Activated gamma-delta T cell treated with anti-CD3 and anti-CD28 coated beads, Interleukin-2, amount 50 U/mL, for 16 hours (primary cell): ENCODE data around the gene NFYB.
"Not testable (repeated sequence)": the region's sequence is repeated elsewhere in the genome, so short reads cannot be mapped to it uniquely, and the experiment has no call there.

Experiments
- DNase-seq: peaks from one replicate; pipeline ENCODE4 v3.0.0-alpha.2; 2020; ENCODE audit warnings: low read depth

The NFYB gene

DNA sequence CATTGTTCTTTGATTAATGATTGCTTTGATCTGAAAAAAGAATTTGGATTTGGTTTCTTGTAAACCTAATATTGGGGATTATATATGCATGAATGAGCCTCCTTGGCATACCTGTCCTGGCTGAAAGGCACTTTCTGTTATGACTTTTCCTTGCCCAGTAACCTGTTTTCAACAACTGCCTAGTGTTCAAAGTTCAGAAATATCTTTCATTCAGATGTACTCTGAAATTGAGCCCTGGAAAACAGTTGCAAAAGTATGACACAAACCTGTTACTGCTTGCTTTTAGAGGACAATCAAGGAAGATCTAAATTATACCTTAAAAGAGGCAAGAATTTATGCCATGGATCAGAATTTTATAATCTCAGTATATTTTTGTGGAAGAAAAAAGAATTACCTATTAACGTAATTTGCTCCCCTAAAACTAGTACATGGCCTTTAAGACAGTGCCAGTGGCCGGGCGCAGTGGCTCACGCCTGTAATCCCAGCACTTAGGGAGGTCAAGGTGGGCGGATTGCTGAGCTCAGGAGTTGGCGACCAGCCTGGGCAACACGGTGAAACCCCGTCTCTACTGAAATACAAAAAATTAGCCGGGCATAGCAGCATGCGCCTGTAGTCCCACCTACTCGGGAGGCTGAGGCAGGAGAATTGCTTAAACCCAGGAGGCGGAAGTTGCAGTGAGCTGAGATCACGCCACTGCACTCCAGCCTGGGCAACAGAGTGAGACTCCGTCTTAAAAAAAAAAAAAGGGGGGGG lies 23.0 kb downstream of the NFYB start:
- DNase-seq = not testable (repeated sequence)

DNA sequence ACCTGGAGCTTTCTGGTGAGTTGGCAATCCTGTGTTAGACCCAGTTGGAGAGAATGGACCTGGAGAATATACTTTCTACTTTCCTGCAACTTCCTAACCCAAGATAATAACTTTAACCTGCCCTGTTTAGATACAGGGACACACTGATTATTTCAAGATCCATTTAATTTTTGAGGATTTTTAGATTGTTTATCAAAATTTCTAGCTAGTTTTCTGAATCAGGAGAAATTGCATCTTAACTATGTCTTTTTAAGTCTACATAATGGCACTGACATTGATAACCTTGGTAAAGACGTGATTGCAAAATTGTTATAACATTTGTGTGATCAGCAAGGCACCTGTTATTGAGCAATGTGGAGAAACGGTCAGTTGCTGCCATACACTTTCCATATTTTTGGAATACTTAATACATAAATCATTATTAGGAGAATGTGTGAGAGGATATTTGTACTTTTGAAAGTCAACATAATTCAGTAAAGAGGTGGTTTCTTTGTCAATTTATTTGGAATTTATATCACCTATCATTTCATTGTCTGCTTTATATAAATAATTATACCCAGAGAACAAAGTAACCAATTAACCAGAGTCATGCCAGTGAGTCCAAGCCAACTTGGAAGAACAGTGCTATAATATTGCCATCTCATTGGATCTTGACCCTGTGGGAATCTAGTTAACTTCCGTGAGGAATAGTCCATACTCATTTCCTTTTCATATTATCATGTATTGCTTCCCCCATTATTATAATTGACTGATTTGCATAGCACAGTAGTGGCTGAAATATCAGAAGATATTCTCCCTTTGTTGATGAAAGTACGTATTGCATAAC lies 28.4 kb downstream of the NFYB start:
- DNase-seq = no peak

DNA sequence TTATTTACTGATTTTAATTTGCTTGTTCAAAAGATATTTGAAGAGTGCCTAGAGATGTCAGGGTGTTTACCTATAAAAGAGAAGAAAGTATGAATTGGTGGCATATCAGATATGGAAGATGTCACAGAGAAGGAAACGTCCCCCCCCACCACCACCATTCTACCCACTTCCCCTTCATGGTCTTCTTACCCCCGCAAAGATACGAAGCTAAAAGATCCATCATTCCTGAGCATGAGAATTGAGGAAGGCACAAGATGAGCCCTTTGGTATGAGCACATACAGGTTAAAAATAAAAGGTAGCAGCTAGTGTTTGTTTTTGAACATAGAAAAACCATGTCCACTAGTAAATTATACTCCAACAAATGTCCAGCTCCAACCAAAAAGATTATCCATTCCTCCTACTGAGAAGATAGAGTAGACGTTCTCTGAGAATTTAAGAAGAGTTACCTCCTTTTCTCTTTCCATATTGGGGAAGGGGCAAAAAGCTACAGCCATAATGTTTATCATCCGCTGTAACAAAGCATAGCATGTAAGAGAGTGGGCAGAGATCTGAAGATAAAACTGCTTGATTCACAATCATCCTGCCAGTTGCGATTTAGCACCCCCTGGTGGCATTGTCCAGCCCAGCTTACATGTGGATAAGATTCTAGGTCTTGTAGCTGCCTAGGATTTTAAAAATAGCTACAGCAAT lies 29.1 kb downstream of the NFYB start:
- DNase-seq = peak; percentile 84

DNA sequence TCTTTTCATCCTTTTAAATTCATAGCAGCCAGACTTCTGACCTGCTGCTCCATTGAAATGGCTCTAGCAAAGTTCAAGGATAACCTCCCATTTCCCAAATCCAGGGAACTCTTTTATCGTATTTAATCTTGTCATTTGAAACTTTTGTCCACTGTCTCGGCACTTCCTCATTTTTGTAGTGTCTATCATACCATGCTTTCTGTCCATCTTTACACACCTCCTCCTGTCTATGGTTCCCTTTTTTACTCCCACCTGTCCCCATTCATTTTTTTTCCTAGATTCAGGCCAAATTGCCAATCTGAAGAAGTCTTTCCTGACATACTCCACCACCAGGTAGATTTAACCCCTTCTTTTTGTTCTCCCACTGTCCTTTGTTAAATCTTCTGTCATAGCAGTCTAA lies 31.0 kb downstream of the NFYB start:
- DNase-seq = no peak

DNA sequence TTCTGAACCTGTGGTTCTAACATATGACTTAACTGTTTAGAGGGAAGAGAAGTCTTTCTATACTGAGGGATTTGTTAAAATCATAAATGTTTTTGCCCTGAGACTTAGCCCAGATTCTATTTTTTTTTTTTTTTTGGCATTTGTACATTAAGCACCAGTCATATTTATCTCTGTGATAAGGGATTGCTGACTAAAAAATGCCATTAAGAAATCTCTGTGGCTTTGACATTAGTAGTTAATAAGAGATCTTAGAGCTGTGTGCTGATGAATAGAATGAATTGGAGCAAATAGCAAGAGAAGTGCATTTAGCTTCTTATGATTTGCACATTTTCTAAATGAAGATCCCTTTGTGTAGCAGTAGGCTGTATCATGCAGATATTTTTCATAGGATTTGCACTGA lies 32.5 kb downstream of the NFYB start:
- DNase-seq = no peak

DNA sequence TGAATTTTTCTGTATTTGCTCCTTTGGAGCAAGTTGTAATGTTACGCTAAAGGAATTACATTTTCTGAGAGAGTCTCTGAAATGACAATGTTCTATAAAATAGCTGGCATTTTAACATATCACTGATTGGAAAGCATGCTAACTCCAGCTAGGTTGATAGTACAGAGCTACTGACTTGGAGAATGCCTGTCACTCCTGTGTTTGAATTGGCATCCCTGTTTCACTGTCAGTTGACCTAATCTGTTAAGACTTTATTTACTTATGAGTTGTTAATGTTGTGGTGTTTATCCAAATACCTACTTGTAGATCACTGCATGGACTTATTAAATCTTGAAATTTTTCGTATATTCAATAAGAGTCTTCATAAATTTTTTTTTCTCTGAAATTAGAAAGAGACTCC lies 40.1 kb downstream of the NFYB start:
- no peak for DNase-seq

DNA sequence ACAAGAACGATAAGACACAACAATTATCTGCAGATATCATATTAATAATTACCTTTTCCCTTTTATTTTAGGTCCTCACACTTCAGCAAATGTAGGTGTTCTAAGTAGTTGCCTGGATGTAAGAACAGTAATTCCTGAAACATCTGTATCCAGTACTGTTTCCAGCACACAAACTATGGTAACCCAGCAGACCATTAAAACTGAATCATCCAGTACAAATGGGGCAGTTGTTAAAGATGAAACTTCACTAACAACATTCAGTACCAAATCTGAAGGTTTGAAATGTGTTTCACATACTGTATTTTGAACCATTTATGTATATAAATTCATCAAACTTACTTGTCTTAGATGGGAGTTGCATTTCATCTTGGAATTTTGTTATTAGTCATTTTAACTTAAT lies 42.7 kb downstream of the NFYB start:
- DNase-seq = no peak

DNA sequence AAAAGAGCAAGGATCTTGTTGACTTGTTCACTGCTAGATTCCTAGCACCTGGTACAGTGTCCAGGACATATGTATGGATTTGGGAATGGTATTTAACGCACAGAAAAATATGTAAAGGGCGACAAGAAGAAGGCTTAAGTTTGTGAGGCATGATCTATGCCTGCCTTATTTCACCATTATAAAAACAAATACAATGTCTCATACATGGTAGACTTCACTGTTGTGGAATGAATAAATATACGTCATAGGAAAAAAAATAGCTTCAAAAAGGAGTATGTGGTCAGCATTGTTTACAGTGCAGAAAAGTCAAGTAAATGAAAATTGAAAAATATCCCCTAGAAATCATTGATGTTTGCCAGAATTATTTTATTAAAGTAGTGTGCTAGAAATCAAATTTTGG lies 43.7 kb downstream of the NFYB start:
- DNase-seq = no peak

DNA sequence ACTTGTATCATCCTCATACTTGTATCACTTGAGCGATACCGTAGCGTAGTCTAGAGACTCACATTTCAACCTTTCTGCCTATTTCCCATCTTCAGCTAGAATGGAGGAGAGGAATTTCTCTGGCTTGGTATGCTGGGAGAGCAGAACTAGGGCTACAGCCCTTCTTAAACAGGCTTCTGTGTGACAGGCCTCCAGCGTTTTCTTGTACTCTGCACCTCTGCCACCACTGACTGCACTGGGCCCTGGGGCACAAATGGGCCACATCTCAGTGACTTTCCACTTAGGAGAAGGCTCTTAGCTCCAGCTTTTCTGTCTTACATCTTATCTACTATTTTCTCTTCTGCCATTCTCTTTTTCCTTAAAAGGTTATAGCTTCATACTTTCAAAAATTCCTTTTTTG lies 46.9 kb downstream of the NFYB start:
- DNase-seq = no peak

DNA sequence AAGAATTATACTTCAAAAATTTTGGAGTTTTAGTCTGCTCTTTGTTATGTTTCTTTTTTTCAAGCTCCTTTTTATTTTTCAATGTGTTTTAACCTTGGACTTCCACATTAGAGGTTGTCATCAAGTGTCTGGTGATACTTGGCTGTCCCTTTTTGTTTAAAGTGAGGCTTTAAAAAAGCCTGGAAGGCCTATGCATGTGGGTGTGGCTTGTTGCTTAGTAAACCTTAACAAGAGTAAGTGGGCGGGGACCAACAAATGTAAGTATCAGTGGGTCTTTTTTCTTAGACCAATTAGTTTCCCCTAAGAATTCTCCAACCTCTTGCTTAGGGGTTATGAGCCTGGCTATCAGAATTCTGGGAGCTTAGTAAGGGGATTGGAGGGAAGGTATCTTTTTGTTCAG lies 47.3 kb downstream of the NFYB start:
- no peak for DNase-seq

DNA sequence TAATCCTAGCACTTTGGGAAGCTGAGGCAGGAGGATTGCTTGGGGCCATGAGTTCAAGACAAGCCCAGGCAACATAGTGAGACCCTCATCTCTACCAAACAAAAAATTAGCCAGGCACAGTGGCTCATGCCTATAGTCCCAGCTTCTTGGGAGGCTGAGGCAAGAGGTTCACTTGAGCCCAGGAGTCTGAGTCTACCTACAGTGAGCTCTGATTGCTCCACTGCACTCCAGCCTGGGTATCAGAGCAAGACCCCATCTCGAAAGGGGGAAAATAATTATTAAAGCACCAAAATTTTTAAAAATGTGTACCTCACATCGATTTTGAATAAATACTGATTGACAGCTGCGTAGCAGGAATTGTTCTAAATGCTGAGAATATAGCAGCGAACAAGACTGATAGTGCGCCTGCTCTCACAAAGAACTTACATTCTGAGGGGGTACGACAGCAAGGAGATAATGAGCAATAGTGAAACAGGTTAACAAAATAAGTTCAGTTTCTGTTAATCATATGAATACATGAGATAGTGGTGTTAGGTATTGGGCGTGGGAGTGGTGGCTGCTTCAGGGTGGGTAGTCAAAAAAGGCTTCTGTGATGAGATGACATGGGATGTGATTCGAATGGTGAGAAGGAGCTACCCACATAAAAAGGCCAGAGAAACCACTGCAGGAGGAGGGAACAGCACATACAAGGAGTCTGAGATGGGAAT lies 54.1 kb downstream of the NFYB start:
- DNase-seq = no peak

DNA sequence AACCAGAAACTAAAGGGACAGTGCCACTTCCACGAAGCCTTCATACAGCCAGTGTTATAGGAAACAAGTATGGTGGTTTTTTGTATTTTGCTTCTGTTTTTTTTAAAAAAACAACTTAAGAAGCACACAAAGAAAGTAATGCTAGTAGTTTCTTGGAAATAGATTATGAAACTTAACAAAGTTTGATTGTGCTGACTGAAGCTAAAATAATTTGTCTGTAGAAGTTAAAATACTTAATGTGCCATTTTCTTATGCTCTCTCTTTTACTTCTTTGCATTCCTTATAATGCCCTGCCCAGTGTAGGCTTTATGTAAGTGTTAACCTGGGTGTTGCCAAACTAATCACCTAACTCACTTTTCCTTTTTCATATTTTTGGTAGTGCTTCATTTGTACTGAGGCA lies 57.2 kb downstream of the NFYB start:
- no peak for DNase-seq

DNA sequence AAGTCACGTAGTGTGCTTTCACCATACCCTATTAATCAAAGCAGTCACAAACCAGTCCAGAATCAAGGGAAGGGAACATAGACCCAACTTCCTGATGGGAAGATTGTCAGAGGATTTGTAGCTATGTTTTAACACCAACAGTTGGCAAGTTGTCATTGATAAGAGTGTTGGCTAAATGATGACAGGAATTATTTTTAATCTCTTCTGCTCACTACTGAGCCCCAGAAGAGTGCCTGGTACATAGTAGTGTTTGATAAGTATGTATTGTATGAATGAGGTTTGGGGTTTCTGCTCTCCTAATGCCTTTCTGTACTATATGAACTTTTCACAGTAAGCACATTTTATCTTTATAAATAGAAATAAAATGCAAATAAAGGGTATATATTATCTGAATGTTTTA lies 59.0 kb downstream of the NFYB start:
- no peak for DNase-seq

DNA sequence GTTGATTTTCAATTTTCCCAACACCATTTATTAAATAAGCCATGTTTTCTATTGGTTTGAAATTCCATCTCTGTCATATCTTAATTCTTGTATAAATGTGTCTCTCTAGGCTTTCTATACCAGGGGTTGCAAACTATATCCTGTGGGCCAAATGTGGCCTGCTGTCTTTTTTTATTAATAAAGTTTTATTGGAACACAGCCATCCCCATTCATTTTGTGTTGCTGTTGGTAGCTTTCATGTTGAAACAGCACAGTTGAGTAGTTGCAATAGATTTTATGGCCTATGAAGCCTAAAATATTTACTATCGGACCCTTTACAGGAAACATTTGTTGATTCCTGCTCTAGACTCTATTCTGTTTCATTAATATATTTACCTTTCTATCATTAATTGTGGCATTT lies 64.3 kb downstream of the NFYB start:
- no peak for DNase-seq

DNA sequence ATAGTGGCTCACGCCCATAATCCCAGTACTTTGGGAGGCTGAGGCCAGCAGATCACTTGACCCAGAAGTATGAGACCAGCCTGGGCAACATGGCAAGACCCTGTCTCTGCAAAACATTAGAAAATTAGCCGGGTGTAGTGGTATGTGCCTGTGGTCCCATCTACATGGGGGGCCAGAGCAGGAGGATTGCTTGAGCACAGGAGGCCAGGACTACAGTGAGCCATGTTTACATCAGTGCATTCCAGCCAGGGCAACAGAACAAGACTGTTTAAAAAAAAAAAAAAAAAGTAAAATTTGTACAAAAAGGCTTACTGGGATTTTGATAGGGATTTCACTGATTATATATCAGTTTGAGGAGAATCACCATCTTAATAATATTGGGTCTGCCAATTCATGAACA lies 65.9 kb downstream of the NFYB start:
- DNase-seq = no peak
